SK-N-SH (cell line): ENCODE measurements around the gene SAMD8. TPM values are rescaled to one million over a fixed set of nuclear protein-coding genes. Genes with fewer than 3 reads are reported as not detected.

ENCODE experiments used
- CTCF ChIA-PET: fragments of 300-600, 350-600 bp; formaldehyde crosslinking; extraction: SDS; loops from one replicate; lab custom pipeline; 2021; lab: Yijun Ruan, JAX
- POLR2A ChIA-PET: fragments of 350-600 bp; sonication (Branson Sonifier 250); formaldehyde crosslinking; extraction: SDS; loops from one replicate; lab custom pipeline; 2020; ENCODE audit warnings: antibody characterized with exemption, inconsistent platforms; lab: Yijun Ruan, JAX
- DNase-seq: peaks from one replicate; pipeline ENCODE4 v3.0.0; 2012
- H2AFZ ChIP-seq: fragments of 200-600 bp; sonication (generic); 2 replicates; pipeline ENCODE4 v1.8.1; 2016; ENCODE audit warnings: antibody characterized with exemption, mild to moderate bottlenecking, low read depth
- H3F3A ChIP-seq: fragments of 200-600 bp; sonication (generic); replicated peaks from 2 replicates; pipeline ENCODE3; 2016; ENCODE audit warnings: antibody characterized with exemption, mild to moderate bottlenecking; ENCODE audit not compliant: insufficient read depth
- H3K27ac ChIP-seq, 2 experiments: fragments of 200-500 bp in 1 of 2; fragments of 200-600 bp in 1 of 2; sonication (Bioruptor generic) in 1 of 2; sonication (generic), shearing (Covaris generic) in 1 of 2; 2 replicates each; pipeline versions ENCODE4 v1.5.1 to v1.6.1; 2014 to 2016; ENCODE audit warnings: low read depth in 2 of 2, inconsistent platforms in 1 of 2, low read length in 1 of 2, mild to moderate bottlenecking in 1 of 2, mixed read lengths in 1 of 2
- H3K27me3 ChIP-seq: fragments of 200-600 bp; sonication (generic), shearing (Covaris generic); 2 replicates; pipeline ENCODE4 v1.6.1; 2016; ENCODE audit warnings: mixed run types; ENCODE audit not compliant: insufficient read depth
- H3K36me3 ChIP-seq, 2 experiments: fragments of 200-500 bp in 1 of 2; fragments of 200-600 bp in 1 of 2; sonication (Bioruptor generic) in 1 of 2; sonication (generic) in 1 of 2; replicated peaks in 1 of 2; 2 replicates each; pipeline versions ENCODE3 to v1.5.1; 2014 to 2016; ENCODE audit warnings: low read length in 1 of 2, mild to moderate bottlenecking in 1 of 2; ENCODE audit not compliant: insufficient read depth in 2 of 2, control insufficient read depth in 1 of 2
- H3K4me1 ChIP-seq, 2 experiments: fragments of 200-500 bp in 1 of 2; fragments of 200-600 bp in 1 of 2; sonication (Bioruptor generic) in 1 of 2; sonication (generic), shearing (Covaris generic) in 1 of 2; 2 replicates each; pipeline versions ENCODE4 v1.5.1 to v1.6.1; 2014 to 2016; ENCODE audit warnings: low read depth in 1 of 2, low read length in 1 of 2, mixed run types in 1 of 2; ENCODE audit not compliant: insufficient read depth in 2 of 2, control insufficient read depth in 1 of 2
- H3K4me2 ChIP-seq: fragments of 200-600 bp; sonication (generic), shearing (Covaris generic); 2 replicates; pipeline ENCODE4 v1.6.1; 2017; ENCODE audit warnings: mixed run types
- H3K4me3 ChIP-seq, 2 experiments: fragments of 200-500 bp in 1 of 2; fragments of 200-600 bp in 1 of 2; sonication (Bioruptor generic) in 1 of 2; sonication (generic), shearing (Covaris generic) in 1 of 2; 2 replicates each; pipeline versions ENCODE4 v1.5.1 to v1.8.1; 2014 to 2016; ENCODE audit warnings: low read depth in 2 of 2, inconsistent platforms in 1 of 2, low read length in 1 of 2, mild to moderate bottlenecking in 1 of 2, mixed read lengths in 1 of 2, moderate library complexity in 1 of 2
- H3K79me2 ChIP-seq: fragments of 200-600 bp; sonication (generic); 2 replicates; pipeline ENCODE4 v1.8.1; 2017; ENCODE audit warnings: mild to moderate bottlenecking; ENCODE audit not compliant: insufficient read depth
- H3K9ac ChIP-seq: fragments of 200-600 bp; sonication (generic); 2 replicates; pipeline ENCODE4 v1.6.1; 2017; ENCODE audit warnings: mixed run types
- H3K9me2 ChIP-seq: fragments of 200-600 bp; sonication (generic); 2 replicates; pipeline ENCODE4 v1.6.1; 2017; ENCODE audit warnings: mixed run types
- H3K9me3 ChIP-seq: fragments of 200-600 bp; sonication (generic); 2 replicates; pipeline ENCODE4 v1.6.1; 2017; ENCODE audit warnings: mixed run types, mild to moderate bottlenecking, moderate library complexity
- H4K20me1 ChIP-seq: fragments of 200-600 bp; sonication (generic); 2 replicates; pipeline ENCODE4 v1.6.1; 2017; ENCODE audit warnings: mild to moderate bottlenecking, mixed run types; ENCODE audit not compliant: insufficient read depth
- EZH2phosphoT487 ChIP-seq: fragments of 200-600 bp; sonication (generic); IDR thresholded peaks from 2 replicates; pipeline ENCODE4 v1.6.1; 2017; ENCODE audit warnings: low read depth, mixed run types, mild to moderate bottlenecking, antibody characterized with exemption, moderate library complexity, borderline replicate concordance
- FOXM1 ChIP-seq: IDR thresholded peaks from 2 replicates; pipeline ENCODE4 v1.4.0; 2012; ENCODE audit warnings: low read depth, mild to moderate bottlenecking
- GABPA ChIP-seq: IDR thresholded peaks from 2 replicates; pipeline ENCODE4 v1.4.0; 2012; ENCODE audit warnings: low read depth, mild to moderate bottlenecking
- GATA2 ChIP-seq: sonication (generic); formaldehyde crosslinking; IDR thresholded peaks from 2 replicates; pipeline ENCODE4 v1.5.0; 2020; ENCODE audit warnings: mild to moderate bottlenecking, missing genetic modification reagents
- JUND ChIP-seq: IDR thresholded peaks from 2 replicates; pipeline ENCODE4 v1.4.0; 2012
- NFIC ChIP-seq: IDR thresholded peaks from 2 replicates; pipeline ENCODE4 v1.4.0; 2012; ENCODE audit warnings: borderline replicate concordance
- SMC3 ChIP-seq: IDR thresholded peaks from 2 replicates; pipeline ENCODE4 v1.6.1; 2012; ENCODE audit warnings: low read depth, low read length, improper control_type of control experiment
- TEAD4 ChIP-seq: IDR thresholded peaks from 2 replicates; pipeline ENCODE4 v1.4.0; 2012; ENCODE audit warnings: mild to moderate bottlenecking, borderline replicate concordance; ENCODE audit not compliant: insufficient read depth
- WGBS: methylation state at CpG from one replicate; pipeline ENCODE4 v1.1.6; 2017; ENCODE audit warnings: low lambda C conversion rate; 5-methylcytosine and 5-hydroxymethylcytosine counted together
- polyA plus RNA-seq, 3 experiments: library from polyadenylated mRNA; depleted of rRNA; stranded (reverse); fragments of >200 nt; gene quantifications; 2 replicates each; pipeline ENCODE4 v1.2.3, GENCODE V29; 2012
- TF ChIP-seq, protein P1 (sequence below): fragments of 150-350 bp; IDR thresholded peaks from 2 replicates; pipeline ENCODE4 v1.6.1; 2017; ENCODE audit warnings: antibody characterized with exemption, low read length, low read depth, borderline replicate concordance
- TF ChIP-seq, protein P2 (sequence below): IDR thresholded peaks from 2 replicates; pipeline ENCODE4 v1.4.0; 2012; ENCODE audit warnings: low read depth

SAMD8 gene
- polyA plus RNA-seq, 1 of the 3 experiments (the other 2 are of a cell fraction) = 9.7 TPM

DNA sequence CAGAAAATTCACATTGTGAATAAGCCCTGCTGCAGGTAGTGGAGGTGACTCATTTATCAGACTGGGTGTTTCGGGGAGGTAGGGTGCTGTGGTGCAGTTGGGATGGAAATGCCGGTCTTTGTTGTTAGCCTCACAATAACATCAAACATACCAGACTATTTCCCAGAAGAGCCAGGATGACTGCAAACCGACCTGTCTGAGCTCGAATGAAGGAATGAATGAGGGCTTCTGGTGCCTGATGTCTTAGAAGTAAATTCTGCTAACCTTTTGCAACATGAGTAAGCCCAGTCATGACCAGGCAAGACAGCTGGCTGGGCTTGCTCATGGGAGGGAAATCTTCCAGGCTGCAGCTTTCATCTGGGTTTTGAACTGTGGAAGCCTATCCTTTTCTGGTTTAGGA, 96.7 kb downstream of the SAMD8 start:
- ChIA-PET CTCF (interaction anchor here (1.1 to 1.7 kb wide), 3 partner anchors 21 to 964 kb away, joined by 3 to 4 read pairs (median 4); partner anchors contain the start of gene COMTD1), POLR2A (no interaction called here)
- Histone ChIP-seq H3K79me2 (peaks cover 26% of the 10 kb centered on the region), H3K9me3 (no peaks in the 10 kb centered on the region), H4K20me1 (peaks cover 15% of the 10 kb centered on the region), H3K4me2 (no peak overlapping the region), H3F3A (peaks cover 16% of the 10 kb centered on the region), H3K9me2 (no peaks in the 10 kb centered on the region), H3K4me1 (peaks cover 13 to 15% of the 10 kb centered on the region in 2 experiments; a peak in 3 of 4 replicates), H3K27me3 (no peaks in the 10 kb centered on the region), H3K4me3 (no peak overlapping the region), H2AFZ (no peak overlapping the region), H3K9ac (no peak overlapping the region), H3K36me3 (peaks cover 5 to 14% of the 10 kb centered on the region in 2 experiments), H3K27ac (peak overlapping the region in 1 of 2 experiments; percentile 9; a peak in 1 of 4 replicates)
- WGBS = 84% methylated on average over 4 of the region's 4 CpGs
- TF ChIP-seq, protein P1, sequence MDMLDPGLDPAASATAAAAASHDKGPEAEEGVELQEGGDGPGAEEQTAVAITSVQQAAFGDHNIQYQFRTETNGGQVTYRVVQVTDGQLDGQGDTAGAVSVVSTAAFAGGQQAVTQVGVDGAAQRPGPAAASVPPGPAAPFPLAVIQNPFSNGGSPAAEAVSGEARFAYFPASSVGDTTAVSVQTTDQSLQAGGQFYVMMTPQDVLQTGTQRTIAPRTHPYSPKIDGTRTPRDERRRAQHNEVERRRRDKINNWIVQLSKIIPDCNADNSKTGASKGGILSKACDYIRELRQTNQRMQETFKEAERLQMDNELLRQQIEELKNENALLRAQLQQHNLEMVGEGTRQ = no peak
- no peak for TF ChIP-seq FOXM1
- no peak for TF ChIP-seq NFIC
- TF ChIP-seq SMC3 = no peak
- no peak for TF ChIP-seq TEAD4
- TF ChIP-seq EZH2phosphoT487 = no peak
- TF ChIP-seq, protein P2, sequence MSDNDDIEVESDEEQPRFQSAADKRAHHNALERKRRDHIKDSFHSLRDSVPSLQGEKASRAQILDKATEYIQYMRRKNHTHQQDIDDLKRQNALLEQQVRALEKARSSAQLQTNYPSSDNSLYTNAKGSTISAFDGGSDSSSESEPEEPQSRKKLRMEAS = no peak
- TF ChIP-seq GABPA = no peak
- DNase-seq = no peak

DNA sequence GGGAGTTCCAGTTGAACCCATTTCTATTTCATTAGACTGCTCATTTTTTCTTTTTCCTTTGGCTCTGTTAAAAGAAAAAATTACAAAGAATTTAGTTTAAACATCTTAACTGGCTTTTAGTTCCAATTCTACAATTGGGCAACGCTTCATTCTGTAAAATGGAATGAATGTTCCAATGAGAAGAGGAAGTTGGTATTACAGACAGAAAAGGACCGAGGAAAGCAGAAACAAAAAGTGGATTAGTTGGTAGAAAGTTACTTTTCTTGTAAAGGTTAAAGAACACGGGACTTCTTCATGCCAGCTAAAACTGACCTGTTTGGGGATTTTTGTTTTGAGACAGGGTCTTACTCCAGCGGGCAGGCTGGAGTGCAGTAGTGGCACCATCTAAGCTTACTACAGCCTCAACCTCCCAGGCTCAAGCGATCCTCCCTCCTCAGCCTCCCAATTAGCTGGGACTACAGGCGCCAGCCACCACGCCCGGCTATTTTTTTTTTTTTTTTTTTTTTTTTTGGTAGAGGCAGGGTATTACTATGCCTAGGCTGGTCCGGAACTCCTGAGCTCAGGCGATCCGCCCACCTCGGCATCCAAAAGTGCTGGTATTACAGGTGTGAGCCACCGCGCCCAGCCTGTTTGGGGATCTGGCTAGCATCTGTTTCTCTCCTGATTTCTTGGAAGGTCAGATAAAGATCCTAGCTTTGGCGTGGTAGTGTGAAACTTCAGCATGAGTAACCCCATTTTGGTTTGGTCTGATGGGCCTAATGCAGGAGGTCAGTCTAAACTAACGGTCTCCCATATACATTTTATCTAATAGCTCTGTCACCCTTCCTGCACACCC, 97.8 kb downstream of the SAMD8 start:
- Histone ChIP-seq H4K20me1 (peaks cover 16% of the 10 kb centered on the region), H3K79me2 (peaks cover 37% of the 10 kb centered on the region), H3K9me2 (no peaks in the 10 kb centered on the region), H3K4me3 (peak overlapping the region; percentile 84 to 93), H3K27ac (peak overlapping the region; percentile 96 to 98), H3K9me3 (no peaks in the 10 kb centered on the region), H3K4me2 (peak overlapping the region; percentile 84), H3K36me3 (peaks cover 12 to 25% of the 10 kb centered on the region in 2 experiments), H3K9ac (peak overlapping the region; percentile 100), H2AFZ (peak overlapping the region; percentile 82), H3K4me1 (peaks cover 13 to 15% of the 10 kb centered on the region in 2 experiments; a peak in 3 of 4 replicates), H3F3A (peaks cover 20% of the 10 kb centered on the region), H3K27me3 (no peaks in the 10 kb centered on the region)
- ChIA-PET POLR2A (interaction anchor here (0.7 to 3.0 kb wide), 6 partner anchors 11 to 98 kb away, joined by 3 to 15 read pairs (median 5); partner anchors contain the start of gene SAMD8), CTCF (interaction anchor here (0.8 to 4.3 kb wide), 6 partner anchors 16 to 98 kb away, joined by 3 to 36 read pairs (median 8); partner anchors contain the start of genes COMTD1 and SAMD8)
- 90% methylated on average over 16 of the region's 16 CpGs for WGBS
- DNase-seq = no peak
- TF ChIP-seq JUND = no peak
- 0 out of 2 replicates have a peak, but pooled peaks have one; percentile 15 for TF ChIP-seq GATA2 (CRISPR knock-in tag)
